NCI-H1436 (cell line): ENCODE measurements around the gene ADGRL3.
"Not testable (repeated sequence)": the region's sequence is repeated elsewhere in the genome, so short reads cannot be mapped to it uniquely, and the experiment has no call there.

Experiments used
- DNase-seq: peaks from one replicate; lab custom pipeline; 2025; lab: John Stamatoyannopoulos, UW

The ADGRL3 gene

GRCh38 chr4:61500883-61501282, 300.8 kb downstream of the ADGRL3 start:
- DNase-seq = no peak

- DNase-seq = no peak
Observed at GRCh38 chr4:61501812-61502211, 301.7 kb downstream of the ADGRL3 start.

GRCh38 chr4:61505773-61506685, 305.9 kb downstream of the ADGRL3 start:
- DNase-seq = no peak

- no peak for DNase-seq
Observed at GRCh38 chr4:61507091-61507490, 307.0 kb downstream of the ADGRL3 start.

- not testable (repeated sequence) for DNase-seq
Observed at GRCh38 chr4:61509721-61510241, 309.7 kb downstream of the ADGRL3 start.

GRCh38 chr4:61511716-61512488, 311.8 kb downstream of the ADGRL3 start:
- DNase-seq = no peak

GRCh38 chr4:61514991-61515390, 314.9 kb downstream of the ADGRL3 start:
- no peak for DNase-seq

- no peak for DNase-seq
Observed at GRCh38 chr4:61517144-61517543, 317.0 kb downstream of the ADGRL3 start.

GRCh38 chr4:61520166-61520565, 320.0 kb downstream of the ADGRL3 start:
- DNase-seq = no peak

GRCh38 chr4:61520681-61521160, 320.6 kb downstream of the ADGRL3 start:
- DNase-seq = no peak

- DNase-seq = no peak
Observed at GRCh38 chr4:61521451-61521850, 321.3 kb downstream of the ADGRL3 start.

GRCh38 chr4:61522312-61522711, 322.2 kb downstream of the ADGRL3 start:
- DNase-seq = no peak

- DNase-seq = no peak
Observed at GRCh38 chr4:61527888-61528287, 327.8 kb downstream of the ADGRL3 start.

GRCh38 chr4:61528595-61528994, 328.5 kb downstream of the ADGRL3 start:
- DNase-seq = no peak

GRCh38 chr4:61531188-61531587, 331.1 kb downstream of the ADGRL3 start:
- DNase-seq = no peak

- no peak for DNase-seq
Observed at GRCh38 chr4:61532336-61533000, 332.3 kb downstream of the ADGRL3 start.

GRCh38 chr4:61533140-61533539, 333.0 kb downstream of the ADGRL3 start:
- no peak for DNase-seq

GRCh38 chr4:61540944-61541343, 340.8 kb downstream of the ADGRL3 start:
- DNase-seq = no peak

GRCh38 chr4:61541459-61541858, 341.3 kb downstream of the ADGRL3 start:
- no peak for DNase-seq

GRCh38 chr4:61543976-61544375, 343.9 kb downstream of the ADGRL3 start:
- DNase-seq = no peak

- DNase-seq = no peak
Observed at GRCh38 chr4:61545902-61546480, 345.9 kb downstream of the ADGRL3 start.

- DNase-seq = no peak
Observed at GRCh38 chr4:61549336-61549735, 349.2 kb downstream of the ADGRL3 start.
